ENCODE measurements around the gene FAIM2. TPM values are rescaled to one million over a fixed set of nuclear protein-coding genes. Genes with fewer than 3 reads are reported as not detected.

FAIM2 gene
- polyA plus RNA-seq, 1 donor from 2014 or later: 5.3 TPM

DNA sequence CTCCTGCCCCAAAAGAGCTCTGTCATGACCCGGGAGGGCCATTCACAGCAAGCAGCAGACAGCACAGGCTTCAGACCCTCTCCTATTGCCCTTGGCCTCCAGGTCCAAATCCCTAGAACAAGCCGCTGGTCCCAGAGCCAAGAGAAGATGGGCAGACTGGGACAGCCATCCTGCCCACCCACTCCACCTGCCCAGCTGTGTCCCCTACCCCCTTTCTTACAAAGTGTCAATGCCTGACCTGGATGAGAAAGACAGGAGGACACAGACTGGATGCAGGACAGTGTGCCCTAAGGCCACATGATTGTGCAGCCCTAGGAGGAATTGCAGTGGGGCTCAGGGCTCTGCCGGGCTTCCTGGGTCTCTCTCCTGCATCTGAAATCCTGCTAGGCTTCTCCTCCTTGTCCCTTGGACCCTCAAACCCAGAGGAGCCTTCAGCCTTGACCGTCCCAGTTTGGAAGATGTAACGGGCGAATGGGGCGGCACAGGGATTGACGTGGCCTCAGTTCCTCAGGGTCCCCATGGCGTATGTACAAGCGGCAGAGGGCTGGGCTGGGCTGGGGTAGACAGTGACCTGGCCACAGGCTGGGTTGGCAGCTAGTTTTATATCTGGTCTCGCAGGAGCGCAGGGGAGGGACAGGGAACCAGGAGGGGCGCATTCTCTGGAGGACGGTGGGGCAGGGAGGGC, 33.7 kb downstream of the FAIM2 start:
- TF ChIP-seq MXI1 (conservative IDR thresholded peaks at IDR 0.05; ENCODE audit: poor library complexity, severe bottlenecking) (no peak), RAD21 (conservative IDR thresholded peaks at IDR 0.05) (no peak), EP300 (conservative IDR thresholded peaks at IDR 0.05; ENCODE audit: poor library complexity, severe bottlenecking) (no peak), EZH2 (IDR thresholded peaks at IDR 0.05; ENCODE audit: borderline replicate concordance, insufficient read depth, low read length, poor library complexity, severe bottlenecking) (no peak), TAF1 (IDR thresholded peaks at IDR 0.05; ENCODE audit: low read depth) (no peak), SMC3 (conservative IDR thresholded peaks at IDR 0.05; ENCODE audit: poor library complexity) (no peak), POLR2AphosphoS5 (IDR thresholded peaks at IDR 0.05) (no peak)
- TF ChIP-seq, protein P1, sequence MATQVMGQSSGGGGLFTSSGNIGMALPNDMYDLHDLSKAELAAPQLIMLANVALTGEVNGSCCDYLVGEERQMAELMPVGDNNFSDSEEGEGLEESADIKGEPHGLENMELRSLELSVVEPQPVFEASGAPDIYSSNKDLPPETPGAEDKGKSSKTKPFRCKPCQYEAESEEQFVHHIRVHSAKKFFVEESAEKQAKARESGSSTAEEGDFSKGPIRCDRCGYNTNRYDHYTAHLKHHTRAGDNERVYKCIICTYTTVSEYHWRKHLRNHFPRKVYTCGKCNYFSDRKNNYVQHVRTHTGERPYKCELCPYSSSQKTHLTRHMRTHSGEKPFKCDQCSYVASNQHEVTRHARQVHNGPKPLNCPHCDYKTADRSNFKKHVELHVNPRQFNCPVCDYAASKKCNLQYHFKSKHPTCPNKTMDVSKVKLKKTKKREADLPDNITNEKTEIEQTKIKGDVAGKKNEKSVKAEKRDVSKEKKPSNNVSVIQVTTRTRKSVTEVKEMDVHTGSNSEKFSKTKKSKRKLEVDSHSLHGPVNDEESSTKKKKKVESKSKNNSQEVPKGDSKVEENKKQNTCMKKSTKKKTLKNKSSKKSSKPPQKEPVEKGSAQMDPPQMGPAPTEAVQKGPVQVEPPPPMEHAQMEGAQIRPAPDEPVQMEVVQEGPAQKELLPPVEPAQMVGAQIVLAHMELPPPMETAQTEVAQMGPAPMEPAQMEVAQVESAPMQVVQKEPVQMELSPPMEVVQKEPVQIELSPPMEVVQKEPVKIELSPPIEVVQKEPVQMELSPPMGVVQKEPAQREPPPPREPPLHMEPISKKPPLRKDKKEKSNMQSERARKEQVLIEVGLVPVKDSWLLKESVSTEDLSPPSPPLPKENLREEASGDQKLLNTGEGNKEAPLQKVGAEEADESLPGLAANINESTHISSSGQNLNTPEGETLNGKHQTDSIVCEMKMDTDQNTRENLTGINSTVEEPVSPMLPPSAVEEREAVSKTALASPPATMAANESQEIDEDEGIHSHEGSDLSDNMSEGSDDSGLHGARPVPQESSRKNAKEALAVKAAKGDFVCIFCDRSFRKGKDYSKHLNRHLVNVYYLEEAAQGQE (IDR thresholded peaks at IDR 0.05; ENCODE audit: borderline replicate concordance): no peak
- TF ChIP-seq, protein P2, sequence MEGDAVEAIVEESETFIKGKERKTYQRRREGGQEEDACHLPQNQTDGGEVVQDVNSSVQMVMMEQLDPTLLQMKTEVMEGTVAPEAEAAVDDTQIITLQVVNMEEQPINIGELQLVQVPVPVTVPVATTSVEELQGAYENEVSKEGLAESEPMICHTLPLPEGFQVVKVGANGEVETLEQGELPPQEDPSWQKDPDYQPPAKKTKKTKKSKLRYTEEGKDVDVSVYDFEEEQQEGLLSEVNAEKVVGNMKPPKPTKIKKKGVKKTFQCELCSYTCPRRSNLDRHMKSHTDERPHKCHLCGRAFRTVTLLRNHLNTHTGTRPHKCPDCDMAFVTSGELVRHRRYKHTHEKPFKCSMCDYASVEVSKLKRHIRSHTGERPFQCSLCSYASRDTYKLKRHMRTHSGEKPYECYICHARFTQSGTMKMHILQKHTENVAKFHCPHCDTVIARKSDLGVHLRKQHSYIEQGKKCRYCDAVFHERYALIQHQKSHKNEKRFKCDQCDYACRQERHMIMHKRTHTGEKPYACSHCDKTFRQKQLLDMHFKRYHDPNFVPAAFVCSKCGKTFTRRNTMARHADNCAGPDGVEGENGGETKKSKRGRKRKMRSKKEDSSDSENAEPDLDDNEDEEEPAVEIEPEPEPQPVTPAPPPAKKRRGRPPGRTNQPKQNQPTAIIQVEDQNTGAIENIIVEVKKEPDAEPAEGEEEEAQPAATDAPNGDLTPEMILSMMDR (IDR thresholded peaks at IDR 0.05; ENCODE audit: poor library complexity, severe bottlenecking): no peak
- no peaks in the 10 kb centered on the region for H3K9me2 ChIP-seq (ENCODE audit: insufficient read depth, low read length)
- H3K27me3 ChIP-seq (ENCODE audit: insufficient read depth, low read depth, low read length): no peaks in the 10 kb centered on the region
- no peak overlapping the region for H2AFZ ChIP-seq (ENCODE audit: low read depth, low read length)
- H3K36me3 ChIP-seq (ENCODE audit: insufficient read depth, low read length): no peaks in the 10 kb centered on the region
- no peak overlapping the region for H3K9ac ChIP-seq (ENCODE audit: low read length)
- H3K4me3 ChIP-seq (ENCODE audit: low read length): no peak overlapping the region
- no peaks in the 10 kb centered on the region for H3F3A ChIP-seq (ENCODE audit: insufficient read depth, low read length, poor library complexity, severe bottlenecking)
- no peaks in the 10 kb centered on the region for H4K20me1 ChIP-seq (ENCODE audit: insufficient read depth)
- no peaks in the 10 kb centered on the region for H3K9me3 ChIP-seq (ENCODE audit: low read length)
- no peak overlapping the region for H3K4me2 ChIP-seq (ENCODE audit: low read length)
- no peak overlapping the region for H3K27ac ChIP-seq (ENCODE audit: low read length)
- H3K79me2 ChIP-seq (replicated peaks; ENCODE audit: insufficient read depth, low read length): no peaks in the 10 kb centered on the region

DNA sequence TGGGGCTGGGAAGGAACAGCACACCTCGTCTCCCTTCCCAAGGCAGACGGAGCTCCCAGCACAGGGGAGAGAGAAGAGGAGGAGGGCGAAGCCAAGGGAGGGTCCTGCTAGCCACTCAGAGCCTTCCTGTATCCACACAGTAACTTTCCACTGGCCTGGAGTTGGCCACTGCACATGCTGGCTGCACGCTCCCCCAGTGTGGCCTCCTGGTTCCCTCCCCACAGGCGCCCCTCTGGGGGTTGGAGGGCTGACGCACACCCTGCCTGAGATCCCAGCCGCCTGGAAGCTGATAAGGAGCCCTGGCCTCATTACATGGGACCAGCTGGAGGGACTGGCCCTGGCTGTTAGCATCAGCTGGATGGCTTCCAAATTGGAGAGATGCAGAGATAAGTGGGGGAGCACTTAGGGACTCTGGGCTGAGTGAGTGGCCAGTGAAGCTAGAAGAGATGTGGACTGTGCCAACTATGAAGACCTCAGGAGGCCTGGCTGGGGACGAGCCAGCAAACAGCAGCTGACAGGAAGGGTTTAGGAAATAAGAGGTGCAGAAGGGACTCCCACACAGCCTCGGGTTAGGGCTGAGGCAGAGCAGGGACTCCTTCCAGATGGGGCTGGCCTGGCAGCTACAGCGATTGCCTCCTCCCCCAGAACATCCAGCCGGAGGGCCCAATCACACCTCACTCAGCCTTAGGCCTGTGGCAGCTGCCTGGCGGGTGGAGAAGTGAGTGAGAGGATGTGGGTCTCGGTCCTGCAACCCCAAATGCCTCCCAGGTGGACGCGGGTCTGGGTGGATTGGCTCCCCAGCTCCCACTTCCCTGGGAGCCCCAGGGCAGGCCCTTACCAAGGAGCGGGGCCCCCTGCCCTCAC, 34.5 kb downstream of the FAIM2 start:
- no peaks in the 10 kb centered on the region for H3K9me2 ChIP-seq (ENCODE audit: insufficient read depth, low read length)
- no peak overlapping the region for H3K4me2 ChIP-seq (ENCODE audit: low read length)
- no peaks in the 10 kb centered on the region for H3F3A ChIP-seq (ENCODE audit: insufficient read depth, low read length, poor library complexity, severe bottlenecking)
- no peak overlapping the region for H3K9ac ChIP-seq (ENCODE audit: low read length)
- TF ChIP-seq SMC3 (conservative IDR thresholded peaks at IDR 0.05; ENCODE audit: poor library complexity) (no peak), MXI1 (conservative IDR thresholded peaks at IDR 0.05; ENCODE audit: poor library complexity, severe bottlenecking) (no peak), RAD21 (conservative IDR thresholded peaks at IDR 0.05) (no peak), EZH2 (IDR thresholded peaks at IDR 0.05; ENCODE audit: borderline replicate concordance, insufficient read depth, low read length, poor library complexity, severe bottlenecking) (no peak), POLR2AphosphoS5 (IDR thresholded peaks at IDR 0.05) (no peak), TAF1 (IDR thresholded peaks at IDR 0.05; ENCODE audit: low read depth) (no peak), EP300 (conservative IDR thresholded peaks at IDR 0.05; ENCODE audit: poor library complexity, severe bottlenecking) (no peak)
- TF ChIP-seq, protein P1 (IDR thresholded peaks at IDR 0.05; ENCODE audit: borderline replicate concordance): no peak
- TF ChIP-seq, protein P2 (IDR thresholded peaks at IDR 0.05; ENCODE audit: poor library complexity, severe bottlenecking): no peak
- H2AFZ ChIP-seq (ENCODE audit: low read depth, low read length): no peak overlapping the region
- H4K20me1 ChIP-seq (ENCODE audit: insufficient read depth): no peaks in the 10 kb centered on the region
- no peak overlapping the region for H3K4me3 ChIP-seq (ENCODE audit: low read length)
- no peak overlapping the region for H3K27ac ChIP-seq (ENCODE audit: low read length)
- H3K27me3 ChIP-seq (ENCODE audit: insufficient read depth, low read depth, low read length): no peaks in the 10 kb centered on the region
- no peaks in the 10 kb centered on the region for H3K36me3 ChIP-seq (ENCODE audit: insufficient read depth, low read length)
- H3K79me2 ChIP-seq (replicated peaks; ENCODE audit: insufficient read depth, low read length): no peaks in the 10 kb centered on the region
- H3K9me3 ChIP-seq (ENCODE audit: low read length): no peaks in the 10 kb centered on the region

Data from neural cell (in vitro differentiated cells).